Kasumi-1 (cell line): Measurements from ENCODE around the gene SEMA5B.

ENCODE experiments used
- DNase-seq, 2 experiments: peaks; one replicate each; lab custom pipeline; 2025; lab: John Stamatoyannopoulos, UW

Gene SEMA5B

DNA sequence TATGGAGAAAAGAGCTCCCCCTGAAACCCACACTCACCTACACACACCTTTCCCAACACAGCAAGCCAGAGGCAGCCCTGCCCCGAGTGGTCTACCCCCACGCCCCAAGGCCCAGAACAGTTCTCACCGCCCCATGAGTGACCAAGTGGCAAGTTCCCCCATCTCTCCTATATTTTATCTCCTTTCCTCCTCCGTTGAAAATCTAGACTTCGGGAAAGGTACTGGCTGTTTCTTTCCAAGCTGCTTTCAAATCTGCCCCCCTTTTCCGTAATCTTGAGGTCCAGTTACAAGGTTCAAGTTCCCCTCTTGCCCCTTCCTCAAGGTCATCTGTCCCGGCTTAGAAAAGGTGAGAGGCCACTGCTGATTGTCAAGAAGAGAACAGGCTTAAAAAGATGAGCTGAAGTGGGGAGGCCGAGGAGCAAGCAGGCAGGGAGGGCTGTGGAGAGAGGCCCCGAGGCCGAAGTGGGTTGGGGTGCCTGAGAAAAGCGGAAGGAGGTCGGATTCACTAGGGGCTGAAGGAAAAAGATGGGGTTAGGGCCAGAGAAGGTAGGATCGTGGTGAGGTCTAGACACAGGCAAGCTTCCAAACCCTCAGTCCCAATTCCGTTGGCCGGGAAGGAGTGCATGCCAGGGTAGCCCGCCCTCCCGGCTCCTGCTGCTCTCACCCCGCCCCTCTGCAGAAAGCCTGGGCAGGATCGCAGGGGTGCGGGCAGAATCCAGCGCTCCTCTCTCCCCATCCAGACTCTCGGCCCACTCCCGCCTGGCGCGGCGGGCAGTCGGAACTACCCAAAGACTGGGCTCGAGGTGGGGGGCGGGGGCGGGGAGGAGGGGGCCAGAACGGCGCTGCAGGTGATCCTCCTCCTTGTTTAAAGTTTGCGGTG, 1.7 kb downstream of the SEMA5B start:
- DNase-seq, result peak in 1 of 2 experiments; percentile 33

- DNase-seq, result no peak
Observed at GRCh38 chr3:123024056-123024455, 3.5 kb downstream of the SEMA5B start.

DNA sequence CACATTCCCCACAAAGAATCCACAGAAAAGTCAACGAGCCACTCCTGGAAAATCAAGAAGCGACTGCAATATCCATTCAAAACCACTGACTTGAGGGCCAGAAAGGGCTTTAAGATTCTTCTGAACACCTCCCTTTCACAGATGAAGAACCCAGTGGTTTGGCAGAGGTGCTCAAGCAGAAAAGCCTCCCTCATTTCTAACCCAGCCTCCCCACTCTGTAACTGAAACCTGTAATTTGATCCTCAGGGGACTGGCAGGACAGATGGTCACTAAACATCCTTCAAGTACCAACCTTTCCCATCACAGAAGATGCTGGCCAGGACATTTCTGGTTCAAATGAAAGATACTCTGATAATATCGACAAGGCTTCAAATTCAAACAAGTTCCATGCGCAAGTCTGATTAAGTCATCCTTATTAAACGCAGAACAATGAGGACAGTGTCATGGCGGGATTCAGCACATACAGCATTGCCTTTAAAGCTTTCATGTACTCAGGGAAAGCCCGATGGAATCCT, 5.5 kb downstream of the SEMA5B start:
- no peak for DNase-seq

DNA sequence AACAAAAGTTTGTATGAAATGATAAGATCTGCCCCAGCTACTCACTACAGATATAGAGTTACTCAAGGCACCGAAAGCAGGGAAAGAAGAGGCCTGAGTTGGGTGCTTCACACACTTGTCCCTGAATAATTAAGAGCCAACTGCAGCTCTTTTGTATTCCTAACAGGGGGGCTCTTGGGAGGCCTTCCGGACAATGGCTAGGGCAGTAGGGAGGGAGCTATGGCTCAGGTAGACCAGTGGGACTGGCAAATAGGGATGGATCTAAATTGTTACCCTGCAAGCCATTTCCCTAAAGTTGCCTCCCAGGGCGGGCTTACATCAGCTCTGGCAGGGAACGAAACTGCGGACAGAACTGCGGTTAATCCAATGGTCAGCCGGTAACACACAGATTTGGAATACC, 6.2 kb downstream of the SEMA5B start:
- no peak for DNase-seq

DNA sequence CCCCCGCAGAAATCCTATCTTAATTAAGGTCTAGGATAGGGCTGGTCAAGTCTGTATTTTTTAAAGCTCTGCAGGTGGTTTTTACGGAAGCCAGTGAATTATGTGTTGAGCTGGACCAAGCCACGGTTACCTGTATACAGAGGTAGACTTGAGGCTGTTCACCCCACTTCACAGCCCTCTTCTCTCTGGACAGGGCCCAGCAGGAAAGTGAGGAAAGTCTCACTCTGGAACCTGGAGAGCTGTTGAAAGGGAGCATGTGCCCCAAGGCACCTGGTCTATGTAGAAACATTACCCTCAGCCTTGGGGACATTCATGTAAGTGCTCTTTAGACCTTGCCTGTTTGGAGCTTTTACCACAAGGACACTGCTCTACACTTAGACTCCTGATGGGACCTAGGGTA, 6.9 kb downstream of the SEMA5B start:
- no peak for DNase-seq

- no peak for DNase-seq
Observed at GRCh38 chr3:123019591-123019990, 8.0 kb downstream of the SEMA5B start.

DNA sequence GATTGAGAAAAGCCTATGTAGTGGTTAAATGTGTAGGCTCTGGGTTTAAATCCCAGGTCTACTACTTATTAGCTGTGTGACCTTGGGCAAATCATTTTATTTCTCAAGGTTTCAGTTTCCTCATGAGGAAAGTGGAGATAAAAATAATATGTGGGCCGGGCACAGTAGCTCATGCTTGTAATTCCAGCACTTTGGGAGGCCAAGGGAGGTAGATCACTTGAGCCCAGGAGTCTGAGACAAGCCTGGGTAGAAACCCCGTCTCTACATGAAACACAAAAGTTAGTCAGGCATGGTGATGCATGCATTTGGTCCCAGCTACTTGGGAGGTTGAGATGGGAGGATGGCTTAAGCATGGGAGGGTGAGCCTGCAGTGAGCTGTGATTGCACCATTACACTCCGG, 8.4 kb downstream of the SEMA5B start:
- DNase-seq, result no peak

DNA sequence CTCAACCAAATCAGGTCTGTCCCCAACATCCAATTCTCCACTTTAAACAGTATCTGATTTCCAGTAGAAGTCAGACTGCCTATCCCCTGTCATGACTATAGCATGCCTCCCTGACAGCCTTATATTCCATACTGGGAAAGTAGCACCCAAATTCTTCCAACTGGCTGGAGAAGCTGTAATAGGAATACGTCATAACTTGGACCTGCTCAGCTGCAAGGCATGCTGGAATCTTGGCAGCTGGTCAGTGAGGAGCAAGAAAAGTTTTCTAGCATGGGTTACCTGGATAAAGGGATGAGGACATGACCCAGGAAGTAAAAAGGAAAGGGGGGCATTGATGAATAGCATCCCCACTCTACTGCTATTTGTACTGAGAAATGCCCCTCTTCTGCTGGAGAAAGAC, 8.9 kb downstream of the SEMA5B start:
- no peak for DNase-seq

DNA sequence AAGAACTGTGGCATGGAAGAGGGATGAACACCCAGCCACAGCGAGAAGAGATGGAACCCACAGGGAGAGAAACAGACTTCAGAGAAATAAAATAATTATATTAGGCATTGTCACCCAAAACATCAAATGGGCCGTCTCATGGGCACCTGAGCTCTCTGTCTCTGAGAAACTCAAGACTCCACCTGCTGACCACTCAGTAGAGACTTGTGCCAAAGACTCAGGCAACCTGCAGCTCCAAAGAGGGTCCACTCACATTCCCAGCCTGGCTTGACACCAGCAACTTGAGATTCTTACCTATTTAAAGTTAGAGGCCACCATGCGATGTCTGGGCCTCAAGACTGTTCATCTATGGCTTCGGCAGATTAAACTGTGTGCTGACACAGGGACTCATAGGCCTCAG, 12.0 kb downstream of the SEMA5B start:
- DNase-seq, result no peak

DNA sequence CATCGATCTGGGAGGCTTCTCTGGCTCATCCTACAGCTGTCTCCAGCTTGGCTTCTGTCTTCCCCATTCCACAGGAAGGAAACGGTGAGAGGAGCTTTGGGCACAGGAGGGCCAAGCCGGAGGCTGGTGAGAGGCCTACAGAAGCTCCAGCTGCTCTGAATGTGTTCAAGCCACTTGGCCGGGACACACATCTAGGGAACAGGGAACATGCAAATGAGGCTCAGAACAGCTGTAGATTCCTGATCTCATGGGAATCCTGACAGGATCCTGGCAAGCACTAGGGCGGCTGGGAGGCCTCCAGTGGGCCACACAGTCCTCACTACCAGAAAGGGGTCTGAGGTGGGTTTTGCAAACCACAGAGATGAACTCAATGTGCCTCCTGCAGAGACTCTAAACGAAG, 13.7 kb downstream of the SEMA5B start:
- no peak for DNase-seq

- DNase-seq, result no peak
Observed at GRCh38 chr3:123012652-123013051, 14.9 kb downstream of the SEMA5B start.

DNA sequence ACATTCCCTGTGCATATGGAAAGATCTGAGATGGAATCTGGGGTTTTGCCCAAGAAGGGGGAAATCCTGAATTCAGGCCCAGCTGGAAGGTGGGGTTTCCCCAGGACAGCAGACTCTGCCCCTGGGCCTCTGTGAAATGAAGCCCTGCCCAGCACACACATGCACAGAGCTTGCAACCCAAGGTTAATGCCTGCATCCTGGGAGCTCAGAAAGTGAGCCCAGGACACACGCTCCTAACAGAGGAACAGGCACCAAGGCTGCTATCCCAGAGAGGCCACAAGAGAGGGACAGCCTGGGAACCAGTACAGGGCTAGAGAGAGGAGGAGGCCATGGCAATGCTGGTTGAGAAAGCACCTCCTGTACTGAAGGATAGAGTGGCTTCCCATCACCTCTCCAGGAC, 16.1 kb downstream of the SEMA5B start:
- no peak for DNase-seq

- no peak for DNase-seq
Observed at GRCh38 chr3:123008840-123009239, 18.7 kb downstream of the SEMA5B start.

DNA sequence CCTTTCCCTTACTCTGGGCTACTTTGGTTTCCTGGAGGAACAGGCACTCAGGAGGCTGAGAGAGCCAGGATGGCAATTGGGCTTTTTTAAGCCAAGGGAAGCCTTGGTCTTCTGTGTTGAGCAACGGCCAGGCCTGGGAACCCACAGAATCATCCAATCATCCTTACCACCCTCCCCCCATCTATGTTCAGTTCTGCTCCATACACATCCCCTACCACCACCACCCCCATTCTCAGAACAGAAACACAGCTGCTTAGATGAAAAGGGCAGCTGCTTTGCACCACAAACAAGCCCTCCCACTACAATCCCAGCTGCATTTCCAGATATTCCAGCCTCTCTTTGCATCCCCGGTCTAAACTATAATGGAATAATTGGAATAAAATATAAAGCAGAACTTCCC, 21.0 kb downstream of the SEMA5B start:
- DNase-seq, result no peak

- DNase-seq, result no peak
Observed at GRCh38 chr3:123005291-123005690, 22.3 kb downstream of the SEMA5B start.

DNA sequence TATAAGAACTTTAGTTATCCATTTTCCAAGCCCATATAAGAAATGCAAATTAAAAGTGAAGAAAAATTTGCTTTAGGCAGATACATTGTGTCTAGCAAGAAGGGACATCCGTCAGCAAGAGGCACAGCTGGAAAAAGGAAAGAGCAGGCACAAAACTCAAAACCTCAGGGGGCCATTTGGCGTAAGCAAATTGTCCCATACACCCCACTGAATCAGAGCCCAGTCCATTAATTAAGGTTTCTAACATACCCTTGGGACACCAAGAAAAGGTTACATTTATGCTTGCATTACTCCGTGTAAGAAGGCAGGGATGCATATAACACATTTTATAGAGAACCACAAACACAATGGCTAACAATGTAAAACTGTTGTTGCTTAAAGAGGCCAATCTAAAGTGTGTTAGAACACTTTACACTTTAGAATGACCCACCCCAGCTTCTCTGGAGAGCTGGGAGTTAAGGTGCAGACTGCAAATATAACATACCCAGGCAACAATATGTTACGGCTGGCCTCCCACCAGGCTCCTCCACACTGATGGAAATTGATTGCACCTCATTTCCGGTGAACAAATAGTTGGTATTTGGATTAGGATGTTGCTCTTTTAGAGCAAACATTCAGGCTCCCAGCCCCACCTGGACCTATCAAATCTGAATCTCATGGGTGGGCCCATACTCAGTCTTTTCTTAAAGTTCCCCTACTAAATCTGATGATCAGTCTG, 23.2 kb downstream of the SEMA5B start:
- no peak for DNase-seq

DNA sequence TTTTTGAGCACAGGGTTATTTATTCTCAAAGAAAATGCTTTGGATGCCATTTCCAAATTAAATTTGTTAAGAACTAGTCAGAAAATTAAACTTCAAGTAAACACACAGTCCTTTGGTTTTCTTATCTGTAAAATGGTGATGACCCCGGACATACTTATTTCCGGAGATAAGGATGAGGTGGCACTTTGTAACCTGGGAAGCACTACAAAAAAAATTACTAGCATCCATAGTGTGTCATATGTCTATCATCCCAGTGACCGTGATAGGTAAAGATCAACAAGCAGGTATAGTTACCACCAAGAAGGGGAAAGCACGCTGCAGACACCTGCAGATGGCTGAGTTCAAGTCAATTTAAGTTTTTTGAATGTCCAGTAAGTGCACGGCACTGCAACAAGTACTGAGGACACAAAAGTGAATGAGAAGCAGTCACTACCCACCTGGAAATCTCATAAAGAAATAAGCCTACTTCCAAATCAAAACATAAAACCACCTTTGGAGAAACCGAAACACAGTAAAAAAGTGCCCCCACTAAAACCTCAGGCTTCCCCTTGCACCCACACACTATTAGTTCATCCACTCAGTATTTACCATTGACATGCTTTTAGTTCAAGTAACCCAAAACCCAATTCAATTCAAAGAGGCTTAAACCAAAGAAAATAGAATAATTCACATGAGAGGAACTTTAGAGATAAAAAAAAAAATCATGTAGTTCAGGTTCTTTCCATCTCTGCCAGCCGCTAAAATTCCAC, 24.6 kb downstream of the SEMA5B start:
- no peak for DNase-seq

DNA sequence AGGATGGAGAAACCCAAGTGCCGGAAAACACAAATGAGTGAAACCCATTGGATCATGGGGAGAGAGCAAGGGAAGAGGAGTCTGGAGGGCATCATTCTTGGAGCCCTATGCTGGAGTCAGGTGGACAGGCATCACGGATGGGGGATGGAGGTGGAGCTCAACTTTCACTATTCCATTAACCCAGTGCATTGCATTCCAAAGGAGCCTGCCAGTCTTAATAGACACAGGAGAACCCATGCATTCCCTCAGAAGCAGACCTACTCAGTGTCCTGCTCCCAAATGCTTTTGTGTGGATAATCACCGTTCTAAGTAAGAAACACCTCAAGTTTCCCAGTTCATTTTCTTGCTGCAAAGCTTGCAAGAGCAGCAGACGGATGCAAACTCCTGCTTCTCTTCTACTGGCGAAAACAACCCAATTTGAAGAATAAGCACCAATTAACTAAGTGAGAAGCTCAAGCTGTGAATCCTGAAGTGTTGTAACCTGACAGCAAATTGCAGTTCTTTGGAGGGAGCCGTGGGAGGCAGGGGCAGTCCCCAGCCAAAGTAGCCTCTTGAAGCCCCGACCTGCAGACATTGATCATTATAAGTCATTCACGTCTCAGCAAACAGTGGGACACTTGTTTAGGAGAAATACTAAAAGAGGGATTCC, 25.3 kb downstream of the SEMA5B start:
- no peak for DNase-seq

DNA sequence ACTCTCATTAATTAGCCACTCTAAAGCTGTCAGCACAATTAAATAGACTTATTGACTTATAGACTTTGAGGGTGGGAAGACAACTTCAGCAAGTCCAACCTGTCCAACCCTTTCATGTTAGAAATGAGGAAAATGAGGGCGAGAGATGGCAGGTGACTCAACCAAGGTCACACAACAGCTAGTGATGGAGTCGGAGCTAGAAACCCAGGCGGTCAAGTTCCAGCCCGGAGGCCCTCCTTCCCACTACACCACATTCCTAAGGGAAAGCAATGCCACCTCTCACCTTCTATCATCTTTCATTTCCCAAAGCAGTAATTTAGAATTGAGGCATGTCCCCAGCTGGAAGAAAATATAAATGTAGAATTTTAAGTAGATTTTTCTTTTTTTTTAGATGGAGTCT, 28.7 kb downstream of the SEMA5B start:
- DNase-seq, result no peak

GRCh38 chr3:122998206-122998605, 29.4 kb downstream of the SEMA5B start:
- DNase-seq, result no peak

GRCh38 chr3:122996038-122996580, 31.5 kb downstream of the SEMA5B start:
- no peak for DNase-seq

DNA sequence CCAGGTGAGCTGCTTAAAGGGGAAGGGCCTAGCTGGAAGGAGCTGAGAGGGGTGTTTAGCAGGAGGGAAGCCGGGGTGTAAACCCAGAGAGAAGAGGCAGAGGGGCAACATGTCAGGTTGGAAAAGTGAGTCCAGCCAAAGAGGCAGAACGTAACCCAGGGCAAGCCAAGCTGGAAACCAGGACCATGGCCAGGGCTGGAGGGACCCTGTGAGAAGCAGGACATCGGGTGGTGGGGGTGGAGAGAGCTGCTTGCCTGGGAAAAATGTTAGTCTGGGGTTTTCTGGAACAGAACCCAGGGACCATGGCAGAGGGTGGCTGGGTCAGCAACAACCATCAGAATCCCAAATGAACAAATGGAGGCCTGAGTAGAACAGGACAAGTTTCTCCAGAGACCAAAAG, 32.6 kb downstream of the SEMA5B start:
- no peak for DNase-seq
